ENCODE measurements around the gene TAF11L2. TPM values are rescaled to one million over a fixed set of nuclear protein-coding genes. Genes with fewer than 3 reads are reported as not detected.
"Not testable (repeated sequence)": the region's sequence is repeated elsewhere in the genome, so short reads cannot be mapped to it uniquely, and the experiment has no call there.

Gene TAF11L2
- total RNA-seq, 1 experiment from 2014 or later = not detected

DNA sequence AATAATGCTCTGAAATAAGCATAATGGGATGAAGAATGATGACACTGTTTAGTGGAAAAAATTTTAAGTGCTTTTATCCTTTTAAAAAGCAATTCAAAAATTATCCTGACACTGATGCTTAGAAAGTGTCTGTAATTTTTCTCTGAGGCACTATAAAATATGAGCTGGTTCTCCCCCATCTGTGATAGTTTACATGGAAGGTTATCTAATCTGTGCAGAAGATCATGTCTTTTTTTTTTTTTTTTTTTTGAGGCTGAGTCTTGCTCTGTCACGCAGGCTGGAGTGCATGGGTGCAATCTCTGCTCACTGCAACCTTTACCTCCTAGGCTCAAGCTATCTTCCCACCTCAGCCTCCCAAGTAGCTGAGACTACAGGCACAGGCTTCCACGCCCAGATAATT is 15.2 kb upstream of the TAF11L2 start:
- Histone ChIP-seq H3K4me1 (ENCODE audit: insufficient read depth, low read length, poor library complexity, severe bottlenecking) (peaks cover 20% of the 10 kb centered on the region), H3K4me3 (ENCODE audit: low read depth, low read length, poor library complexity, severe bottlenecking) (no peak overlapping the region), H3K27me3 (replicated peaks; ENCODE audit: insufficient read depth, low read depth, low read length, poor library complexity) (no peaks in the 10 kb centered on the region), H3K36me3 (ENCODE audit: insufficient read depth, low read length, poor library complexity, severe bottlenecking) (no peaks in the 10 kb centered on the region), H3K9me3 (ENCODE audit: low read depth, low read length, poor library complexity, severe bottlenecking) (no peaks in the 10 kb centered on the region), H3K27ac (ENCODE audit: low read depth, low read length, poor library complexity, severe bottlenecking) (no peak overlapping the region)
- TF ChIP-seq EZH2 (IDR thresholded peaks at IDR 0.05; ENCODE audit: borderline replicate concordance, low read depth, low read length, poor library complexity, severe bottlenecking) = no peak
- DNase-seq (ENCODE audit: low spot score) = no peak
- CTCF ChIA-PET = interaction anchor here (0.6 kb wide), 1 partner anchor 1432 kb away, joined by 3 read pairs; no protein-coding TSS in a partner anchor
- intact Hi-C loops (cut with micrococcal nuclease; ENCODE audit: unreplicated experiment) = no loop called here
- POLR2A ChIA-PET (ENCODE audit: low non-redundant PET) = no interaction called here
- no TSS peak for BruUV-seq (replicated peaks)

GRCh38 chr5:17486464-17487173 is 11.4 kb upstream of the TAF11L2 start:
- intact Hi-C loops (cut with micrococcal nuclease; ENCODE audit: unreplicated experiment); H3K36me3 ChIP-seq (ENCODE audit: insufficient read depth, low read length, poor library complexity, severe bottlenecking); H3K4me3 ChIP-seq (ENCODE audit: low read depth, low read length, poor library complexity, severe bottlenecking); DNase-seq (ENCODE audit: low spot score); H3K27me3 ChIP-seq (replicated peaks; ENCODE audit: insufficient read depth, low read depth, low read length, poor library complexity); H3K27ac ChIP-seq (ENCODE audit: low read depth, low read length, poor library complexity, severe bottlenecking); BruUV-seq (replicated peaks); H3K9me3 ChIP-seq (ENCODE audit: low read depth, low read length, poor library complexity, severe bottlenecking); POLR2A ChIA-PET (ENCODE audit: low non-redundant PET); CTCF ChIA-PET: not testable (repeated sequence)
- H3K4me1 ChIP-seq (ENCODE audit: insufficient read depth, low read length, poor library complexity, severe bottlenecking) = peaks cover 16% of the 10 kb centered on the region

DNA sequence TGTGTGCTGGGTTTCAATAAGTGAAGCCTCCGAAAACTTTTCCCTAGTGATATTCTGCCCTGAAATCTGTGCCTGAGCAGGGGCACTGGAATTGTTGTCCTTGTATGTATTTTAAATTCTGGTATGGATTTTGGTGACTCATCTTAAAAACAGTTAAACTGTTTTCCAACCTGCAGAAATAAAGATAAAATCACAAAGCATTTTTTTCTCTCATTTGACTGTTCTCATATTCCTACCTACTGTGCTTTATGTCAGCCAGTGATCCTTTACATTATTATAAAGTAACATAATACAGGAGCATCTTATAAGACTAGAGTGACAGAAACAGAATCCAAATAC is 10.9 kb upstream of the TAF11L2 start:
- intact Hi-C loops (cut with micrococcal nuclease; ENCODE audit: unreplicated experiment) = no loop called here
- Histone ChIP-seq H3K27me3 (replicated peaks; ENCODE audit: insufficient read depth, low read depth, low read length, poor library complexity) (no peaks in the 10 kb centered on the region), H3K36me3 (ENCODE audit: insufficient read depth, low read length, poor library complexity, severe bottlenecking) (no peaks in the 10 kb centered on the region), H3K27ac (ENCODE audit: low read depth, low read length, poor library complexity, severe bottlenecking) (no peak overlapping the region), H3K4me3 (ENCODE audit: low read depth, low read length, poor library complexity, severe bottlenecking) (no peak overlapping the region), H3K9me3 (ENCODE audit: low read depth, low read length, poor library complexity, severe bottlenecking) (no peaks in the 10 kb centered on the region), H3K4me1 (ENCODE audit: insufficient read depth, low read length, poor library complexity, severe bottlenecking) (peaks cover 11% of the 10 kb centered on the region)
- TF ChIP-seq, protein P1, sequence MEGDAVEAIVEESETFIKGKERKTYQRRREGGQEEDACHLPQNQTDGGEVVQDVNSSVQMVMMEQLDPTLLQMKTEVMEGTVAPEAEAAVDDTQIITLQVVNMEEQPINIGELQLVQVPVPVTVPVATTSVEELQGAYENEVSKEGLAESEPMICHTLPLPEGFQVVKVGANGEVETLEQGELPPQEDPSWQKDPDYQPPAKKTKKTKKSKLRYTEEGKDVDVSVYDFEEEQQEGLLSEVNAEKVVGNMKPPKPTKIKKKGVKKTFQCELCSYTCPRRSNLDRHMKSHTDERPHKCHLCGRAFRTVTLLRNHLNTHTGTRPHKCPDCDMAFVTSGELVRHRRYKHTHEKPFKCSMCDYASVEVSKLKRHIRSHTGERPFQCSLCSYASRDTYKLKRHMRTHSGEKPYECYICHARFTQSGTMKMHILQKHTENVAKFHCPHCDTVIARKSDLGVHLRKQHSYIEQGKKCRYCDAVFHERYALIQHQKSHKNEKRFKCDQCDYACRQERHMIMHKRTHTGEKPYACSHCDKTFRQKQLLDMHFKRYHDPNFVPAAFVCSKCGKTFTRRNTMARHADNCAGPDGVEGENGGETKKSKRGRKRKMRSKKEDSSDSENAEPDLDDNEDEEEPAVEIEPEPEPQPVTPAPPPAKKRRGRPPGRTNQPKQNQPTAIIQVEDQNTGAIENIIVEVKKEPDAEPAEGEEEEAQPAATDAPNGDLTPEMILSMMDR (conservative IDR thresholded peaks at IDR 0.05; ENCODE audit: low read depth, low read length) = no peak
- no peak for TF ChIP-seq EZH2 (IDR thresholded peaks at IDR 0.05; ENCODE audit: borderline replicate concordance, low read depth, low read length, poor library complexity, severe bottlenecking)
- POLR2A ChIA-PET (ENCODE audit: low non-redundant PET) = no interaction called here
- no TSS peak for BruUV-seq (replicated peaks)
- no peak for DNase-seq (ENCODE audit: low spot score)
- CTCF ChIA-PET = no interaction called here

DNA sequence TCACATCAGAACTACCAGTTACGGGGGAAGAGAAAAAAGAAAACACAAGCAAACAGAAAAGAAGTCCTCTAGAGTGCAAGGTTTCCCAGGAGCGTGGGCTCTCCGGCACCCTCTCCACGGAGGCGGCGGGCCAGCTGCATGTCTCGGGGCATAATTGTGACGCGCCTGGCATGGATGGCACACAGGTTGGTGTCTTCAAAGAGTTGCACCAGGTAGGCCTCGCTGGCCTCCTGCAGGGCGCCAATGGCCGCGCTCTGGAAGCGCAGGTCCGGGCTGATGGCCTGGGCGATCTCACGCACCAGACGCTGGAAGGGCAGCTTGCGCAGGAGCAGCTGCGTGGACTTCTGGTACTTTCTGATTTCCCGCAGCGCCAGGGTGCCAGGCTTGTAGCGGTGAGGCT is 6.8 kb upstream of the TAF11L2 start:
- CTCF ChIA-PET; DNase-seq (ENCODE audit: low spot score); BruUV-seq (replicated peaks); H3K4me3 ChIP-seq (ENCODE audit: low read depth, low read length, poor library complexity, severe bottlenecking); H3K9me3 ChIP-seq (ENCODE audit: low read depth, low read length, poor library complexity, severe bottlenecking); H3K27ac ChIP-seq (ENCODE audit: low read depth, low read length, poor library complexity, severe bottlenecking); intact Hi-C loops (cut with micrococcal nuclease; ENCODE audit: unreplicated experiment); H3K4me1 ChIP-seq (ENCODE audit: insufficient read depth, low read length, poor library complexity, severe bottlenecking); H3K27me3 ChIP-seq (replicated peaks; ENCODE audit: insufficient read depth, low read depth, low read length, poor library complexity); H3K36me3 ChIP-seq (ENCODE audit: insufficient read depth, low read length, poor library complexity, severe bottlenecking); POLR2A ChIA-PET (ENCODE audit: low non-redundant PET): not testable (repeated sequence)

All from A673 (cell line).